Head of caudate nucleus (tissue), 42 donors: ENCODE data around the gene INPP4B.
A peak's percentile ranks its signal among the peaks of the same experiment; 100 is the strongest.

Experiments
- DNase-seq, 42 donors: peaks; one replicate each; pipeline versions ENCODE4 v3.0.0 to v3.0.0-alpha.2; 2020 to 2021; ENCODE audit warnings: mixed read lengths in 7 of 42
- intact Hi-C: fragments of 100-400 bp; cut with DNase I; formaldehyde crosslinking; loops from one replicate; pipeline ENCODE4 v1.15.0; 2022

The INPP4B gene

GRCh38 chr4:142164767-142165500, 681.2 kb downstream of the INPP4B start:
- intact Hi-C loops: no loop called here
- DNase-seq: no peak

- intact Hi-C loops: no loop called here
Observed at GRCh38 chr4:142161086-142161485, 685.0 kb downstream of the INPP4B start.

GRCh38 chr4:142160509-142160908, 685.6 kb downstream of the INPP4B start:
- intact Hi-C loops: no loop called here
- DNase-seq: no peak

More at GRCh38 chr4:142161086-142161485, 685.0 kb downstream of the INPP4B start:
- no peak for DNase-seq

GRCh38 chr4:142158980-142159379, 687.1 kb downstream of the INPP4B start:
- intact Hi-C loops: no loop called here
- no peak for DNase-seq

GRCh38 chr4:142156256-142156655, 689.8 kb downstream of the INPP4B start:
- intact Hi-C loops: no loop called here

GRCh38 chr4:142155347-142155746, 690.8 kb downstream of the INPP4B start:
- no peak for DNase-seq
- intact Hi-C loops: no loop called here

More at GRCh38 chr4:142156256-142156655, 689.8 kb downstream of the INPP4B start:
- DNase-seq: no peak

GRCh38 chr4:142150483-142150882, 695.6 kb downstream of the INPP4B start:
- intact Hi-C loops: no loop called here
- no peak for DNase-seq

GRCh38 chr4:142144813-142145212, 701.3 kb downstream of the INPP4B start:
- intact Hi-C loops: no loop called here
- DNase-seq: no peak

- intact Hi-C loops: no loop called here
- no peak for DNase-seq
Observed at GRCh38 chr4:142142366-142143054, 703.6 kb downstream of the INPP4B start.

- no peak for DNase-seq
- intact Hi-C loops: no loop called here
Observed at GRCh38 chr4:142141224-142141623, 704.9 kb downstream of the INPP4B start.

GRCh38 chr4:142130666-142131065, 715.4 kb downstream of the INPP4B start:
- no peak for DNase-seq
- intact Hi-C loops: no loop called here

GRCh38 chr4:142129931-142130330, 716.2 kb downstream of the INPP4B start:
- intact Hi-C loops: no loop called here
- DNase-seq: no peak

GRCh38 chr4:142129473-142129872, 716.6 kb downstream of the INPP4B start:
- DNase-seq: no peak
- intact Hi-C loops: no loop called here

- DNase-seq: peak in 10 of 42 donors; percentile 3 to 37 (median 10)
- intact Hi-C loops: no loop called here
Observed at GRCh38 chr4:142128529-142128928, 717.6 kb downstream of the INPP4B start.

- intact Hi-C loops: no loop called here
- DNase-seq: peak in 37 of 42 donors; percentile 3 to 85 (median 58)
Observed at GRCh38 chr4:142126890-142127497, 719.1 kb downstream of the INPP4B start.

- no peak for DNase-seq
- intact Hi-C loops: no loop called here
Observed at GRCh38 chr4:142124874-142125273, 721.2 kb downstream of the INPP4B start.

- no peak for DNase-seq
- intact Hi-C loops: no loop called here
Observed at GRCh38 chr4:142121448-142122350, 724.4 kb downstream of the INPP4B start.

- no peak for DNase-seq
- intact Hi-C loops: no loop called here
Observed at GRCh38 chr4:142120921-142121320, 725.2 kb downstream of the INPP4B start.

- no peak for DNase-seq
- intact Hi-C loops: no loop called here
Observed at GRCh38 chr4:142112451-142112850, 733.6 kb downstream of the INPP4B start.
